Naive thymus-derived CD4-positive, alpha-beta T cell (primary cell): ENCODE data around the gene CCER1. TPM values are rescaled to one million over a fixed set of nuclear protein-coding genes. Genes with fewer than 3 reads are reported as not detected.

Experiments used
- ATAC-seq: fragments of 150-1000 bp; cut with Tn5 transposase; 2 replicates; pipeline ENCODE4 v1.10.0; 2021; ENCODE audit warnings: mild to moderate bottlenecking, moderate library complexity
- CTCF ChIA-PET: fragments of 350-600 bp; sonication (Branson Sonifier 250); formaldehyde crosslinking; loops from one replicate; lab custom pipeline; 2021; ENCODE audit warnings: antibody characterized with exemption; lab: Charles Lee
- POLR2A ChIA-PET: fragments of 350-600 bp; sonication (Branson Sonifier 250); formaldehyde crosslinking; loops from one replicate; lab custom pipeline; 2021; ENCODE audit warnings: antibody characterized with exemption, inconsistent platforms; lab: Charles Lee
- DNase-seq, 9 donors: peaks; one replicate each; pipeline versions ENCODE4 v3.0.0 to v3.0.0-alpha.2; 2020 to 2022; ENCODE audit warnings: mixed read lengths in 1 of 9
- H3K27ac ChIP-seq: one replicate; pipeline ENCODE4 v1.7.0; 2013; ENCODE audit warnings: mild to moderate bottlenecking, low read depth, low read length, moderate library complexity
- H3K27me3 ChIP-seq, 2 donors: one replicate each; pipeline ENCODE4 v1.7.0; 2013; ENCODE audit warnings: low read length in 2 of 2, mild to moderate bottlenecking in 2 of 2, moderate library complexity in 2 of 2; ENCODE audit not compliant: control insufficient read depth in 2 of 2, insufficient read depth in 2 of 2
- H3K36me3 ChIP-seq, 3 experiments: 1 replicate in 2 of 3; 2 replicates in 1 of 3; pipeline ENCODE4 v1.7.0; 2013; ENCODE audit warnings: low read length in 3 of 3, mild to moderate bottlenecking in 3 of 3, moderate library complexity in 1 of 3; ENCODE audit not compliant: insufficient read depth in 3 of 3, control insufficient read depth in 2 of 3
- H3K4me1 ChIP-seq, 2 donors: one replicate each; pipeline ENCODE4 v1.7.0; 2013; ENCODE audit warnings: low read length in 2 of 2, mild to moderate bottlenecking in 2 of 2, moderate library complexity in 1 of 2; ENCODE audit not compliant: control insufficient read depth in 2 of 2, insufficient read depth in 2 of 2
- H3K4me3 ChIP-seq: 2 replicates; pipeline ENCODE4 v1.7.0; 2013; ENCODE audit warnings: mild to moderate bottlenecking, low read length
- H3K9me3 ChIP-seq, 3 experiments: 1 replicate in 2 of 3; 2 replicates in 1 of 3; pipeline ENCODE4 v1.7.0; 2013; ENCODE audit warnings: low read length in 3 of 3; ENCODE audit not compliant: control insufficient read depth in 2 of 3
- H3K27ac Mint-ChIP-seq, 9 donors: one replicate each; pipeline ENCODE4 v1.8.0; 2020 to 2022; ENCODE audit warnings: mixed read lengths in 9 of 9, mild to moderate bottlenecking in 8 of 9, moderate library complexity in 5 of 9, inconsistent platforms in 2 of 9
- H3K27me3 Mint-ChIP-seq, 5 donors: one replicate each; pipeline ENCODE4 v1.8.0; 2021 to 2022; ENCODE audit warnings: mixed read lengths in 5 of 5, mild to moderate bottlenecking in 1 of 5
- H3K36me3 Mint-ChIP-seq, 5 donors: one replicate each; pipeline ENCODE4 v1.8.0; 2020 to 2022; ENCODE audit warnings: mixed read lengths in 5 of 5, mild to moderate bottlenecking in 3 of 5, inconsistent platforms in 1 of 5
- H3K4me1 Mint-ChIP-seq, 7 donors: one replicate each; pipeline ENCODE4 v1.8.0; 2020 to 2022; ENCODE audit warnings: mixed read lengths in 7 of 7, mild to moderate bottlenecking in 3 of 7, inconsistent platforms in 1 of 7
- H3K4me3 Mint-ChIP-seq, 10 donors: one replicate each; pipeline ENCODE4 v1.8.0; 2020 to 2022; ENCODE audit warnings: mild to moderate bottlenecking in 10 of 10, mixed read lengths in 10 of 10, moderate library complexity in 6 of 10, inconsistent platforms in 2 of 10
- H3K9me3 Mint-ChIP-seq, 11 donors: one replicate each; pipeline ENCODE4 v1.8.0; 2020 to 2022; ENCODE audit warnings: mixed read lengths in 11 of 11, mild to moderate bottlenecking in 4 of 11, inconsistent platforms in 1 of 11, moderate library complexity in 1 of 11
- intact Hi-C, 2 donors: fragments of 100-400 bp; cut with micrococcal nuclease; formaldehyde crosslinking; loops; one replicate each; pipeline ENCODE4 v1.15.1; 2023
- polyA plus RNA-seq, 2 donors: library from polyadenylated mRNA; unstranded; fragments of 300-500 nt; fragmentation: Illumina TruSeq; gene quantifications; one replicate each; pipeline ENCODE4 v1.2.3, GENCODE V29; 2021
- total RNA-seq, 6 experiments: library from RNA in 5 of 6; stranded (reverse) in 5 of 6; gene quantifications; 1 replicate in 5 of 6; 2 replicates in 1 of 6; pipeline ENCODE4 v1.2.3 and lab custom pipeline; 2021 to 2026

Gene CCER1
- total and polyA plus RNA-seq, 7 experiments from 2014 or later: not detected

DNA sequence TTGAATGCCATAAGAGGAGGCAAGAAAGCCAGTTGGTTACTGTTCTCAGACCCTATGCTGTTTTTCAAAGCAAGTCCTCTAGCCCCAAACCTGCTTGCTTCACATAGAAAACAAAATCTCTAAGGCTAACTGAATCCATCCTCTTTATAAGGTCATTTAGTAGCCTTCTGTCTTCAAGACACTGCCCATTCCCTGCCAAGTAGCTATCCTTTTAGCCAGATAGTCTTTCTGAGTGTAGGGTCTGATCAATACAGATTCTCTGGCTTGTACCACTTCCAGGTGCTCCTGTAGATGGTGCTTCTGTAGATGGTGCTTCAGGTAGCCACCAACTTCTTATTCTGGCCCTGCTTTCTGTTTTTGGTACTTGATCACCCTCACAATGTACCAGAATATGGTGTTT, 15.9 kb upstream of the CCER1 start:
- Mint-ChIP-seq H3K4me3 (no peak overlapping the region), H3K27me3 (peaks cover 6 to 10% (median 9%) of the 10 kb centered on the region in 5 donors), H3K4me1 (no peaks in the 10 kb centered on the region), H3K27ac (no peak overlapping the region), H3K9me3 (no peaks in the 10 kb centered on the region), H3K36me3 (no peaks in the 10 kb centered on the region)
- ATAC-seq: no peak
- Histone ChIP-seq H3K4me1 (no peaks in the 10 kb centered on the region), H3K4me3 (no peak overlapping the region), H3K9me3 (no peaks in the 10 kb centered on the region), H3K27me3 (no peaks in the 10 kb centered on the region), H3K27ac (no peak overlapping the region), H3K36me3 (no peaks in the 10 kb centered on the region)
- ChIA-PET CTCF (no interaction called here), POLR2A (no interaction called here)
- no peak for DNase-seq
- intact Hi-C loops: no loop called here

DNA sequence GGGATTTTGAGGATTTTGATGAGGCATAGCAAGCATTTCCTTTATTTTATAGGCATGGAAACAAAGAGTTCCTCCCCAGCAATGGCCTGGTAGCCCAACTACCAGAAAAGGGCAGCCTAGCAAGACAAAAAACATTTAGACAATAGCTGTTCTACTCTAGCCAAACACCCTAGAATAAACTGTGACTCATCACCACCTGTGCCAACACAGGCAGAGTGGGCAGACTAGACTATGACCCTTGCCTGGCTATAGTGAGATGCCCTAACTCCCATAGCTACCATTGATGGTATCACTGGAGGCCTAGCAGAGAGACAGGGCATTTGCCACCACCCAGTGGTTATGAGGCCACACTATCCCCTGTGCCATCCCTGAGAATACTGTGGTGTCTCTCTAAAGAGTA, 15.5 kb upstream of the CCER1 start:
- Histone ChIP-seq H3K36me3 (no peaks in the 10 kb centered on the region), H3K27ac (no peak overlapping the region), H3K27me3 (no peaks in the 10 kb centered on the region), H3K9me3 (no peaks in the 10 kb centered on the region), H3K4me3 (no peak overlapping the region), H3K4me1 (no peaks in the 10 kb centered on the region)
- Mint-ChIP-seq H3K4me1 (no peaks in the 10 kb centered on the region), H3K4me3 (no peak overlapping the region), H3K36me3 (no peaks in the 10 kb centered on the region), H3K9me3 (no peaks in the 10 kb centered on the region), H3K27ac (no peak overlapping the region), H3K27me3 (peaks cover 6 to 10% (median 9%) of the 10 kb centered on the region in 5 donors)
- DNase-seq (no peak), ATAC-seq (peak; percentile 16)
- ChIA-PET POLR2A (no interaction called here), CTCF (no interaction called here)
- intact Hi-C loops: no loop called here

- no peaks in the 10 kb centered on the region for H3K9me3 ChIP-seq
- H3K4me1 ChIP-seq: no peaks in the 10 kb centered on the region
- DNase-seq (no peak), ATAC-seq (no peak)
- ChIA-PET POLR2A (no interaction called here), CTCF (interaction anchor here (0.8 kb wide), 1 partner anchor 31 kb away, joined by 3 read pairs; no protein-coding TSS in a partner anchor)
- H3K36me3 ChIP-seq: no peaks in the 10 kb centered on the region
- Mint-ChIP-seq H3K27me3 (peaks cover 6 to 10% (median 9%) of the 10 kb centered on the region in 5 donors), H3K4me1 (no peaks in the 10 kb centered on the region), H3K36me3 (no peaks in the 10 kb centered on the region), H3K27ac (no peak overlapping the region), H3K4me3 (no peak overlapping the region), H3K9me3 (no peaks in the 10 kb centered on the region)
- intact Hi-C loops: no loop called here
- H3K27me3 ChIP-seq: no peaks in the 10 kb centered on the region
- no peak overlapping the region for H3K4me3 ChIP-seq
- no peak overlapping the region for H3K27ac ChIP-seq
Measured at GRCh38 chr12:90969851-90970250, 14.9 kb upstream of the CCER1 start.

DNA sequence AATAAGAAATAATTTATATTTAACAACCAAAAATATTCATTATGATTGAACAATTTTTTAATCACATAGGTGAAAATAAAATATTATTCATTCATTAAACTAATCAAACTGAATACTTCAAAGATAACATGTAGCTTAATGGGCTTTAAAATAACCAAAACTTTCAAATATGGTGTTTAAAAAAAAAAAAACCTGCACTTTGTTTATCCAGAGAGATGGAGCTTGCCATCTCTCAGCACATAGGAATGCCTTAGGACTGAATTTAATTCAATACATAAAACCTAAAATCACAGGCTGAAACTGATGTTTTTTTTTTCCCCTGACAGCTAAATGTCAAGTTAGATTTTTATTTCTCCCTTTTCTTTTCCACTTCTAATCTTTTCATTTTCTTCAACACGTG, 14.4 kb upstream of the CCER1 start:
- Mint-ChIP-seq H3K27me3 (peaks cover 4 to 10% (median 7%) of the 10 kb centered on the region in 5 donors), H3K4me1 (no peaks in the 10 kb centered on the region), H3K4me3 (no peak overlapping the region), H3K27ac (no peak overlapping the region), H3K9me3 (no peaks in the 10 kb centered on the region), H3K36me3 (no peaks in the 10 kb centered on the region)
- H3K36me3 ChIP-seq: no peaks in the 10 kb centered on the region
- ChIA-PET POLR2A (no interaction called here), CTCF (interaction anchor here (0.8 kb wide), 1 partner anchor 30 kb away, joined by 3 read pairs; no protein-coding TSS in a partner anchor)
- H3K27ac ChIP-seq: no peak overlapping the region
- DNase-seq: no peak
- ATAC-seq: no peak
- no peaks in the 10 kb centered on the region for H3K9me3 ChIP-seq
- H3K4me1 ChIP-seq: no peaks in the 10 kb centered on the region
- intact Hi-C loops: no loop called here
- no peaks in the 10 kb centered on the region for H3K27me3 ChIP-seq
- H3K4me3 ChIP-seq: no peak overlapping the region

- H3K27me3 Mint-ChIP-seq: peaks cover 0 to 9% (median 6%) of the 10 kb centered on the region in 5 donors
- Histone ChIP-seq H3K27me3 (no peaks in the 10 kb centered on the region), H3K4me1 (no peaks in the 10 kb centered on the region), H3K36me3 (no peaks in the 10 kb centered on the region), H3K9me3 (no peaks in the 10 kb centered on the region), H3K4me3 (no peak overlapping the region), H3K27ac (no peak overlapping the region)
- no peak for ATAC-seq
- H3K27ac Mint-ChIP-seq: no peak overlapping the region
- ChIA-PET POLR2A (no interaction called here), CTCF (no interaction called here)
- no peaks in the 10 kb centered on the region for H3K36me3 Mint-ChIP-seq
- no peaks in the 10 kb centered on the region for H3K9me3 Mint-ChIP-seq
- intact Hi-C loops: no loop called here
- no peak for DNase-seq
- no peak overlapping the region for H3K4me3 Mint-ChIP-seq
- no peaks in the 10 kb centered on the region for H3K4me1 Mint-ChIP-seq
Measured at GRCh38 chr12:90965204-90965603, 10.2 kb upstream of the CCER1 start.

GRCh38 chr12:90964616-90965015, 9.6 kb upstream of the CCER1 start:
- Histone ChIP-seq H3K36me3 (no peaks in the 10 kb centered on the region), H3K4me1 (no peaks in the 10 kb centered on the region), H3K9me3 (no peaks in the 10 kb centered on the region), H3K27me3 (no peaks in the 10 kb centered on the region), H3K4me3 (no peak overlapping the region), H3K27ac (no peak overlapping the region)
- no peaks in the 10 kb centered on the region for H3K4me1 Mint-ChIP-seq
- no peak for DNase-seq
- peaks cover 0 to 7% (median 7%) of the 10 kb centered on the region in 5 donors for H3K27me3 Mint-ChIP-seq
- POLR2A ChIA-PET: interaction anchor here (0.7 kb wide), 1 partner anchor 142 kb away, joined by 3 read pairs; no protein-coding TSS in a partner anchor
- no peak for ATAC-seq
- no peak overlapping the region for H3K4me3 Mint-ChIP-seq
- intact Hi-C loops: no loop called here
- H3K27ac Mint-ChIP-seq: no peak overlapping the region
- no peaks in the 10 kb centered on the region for H3K36me3 Mint-ChIP-seq
- no peaks in the 10 kb centered on the region for H3K9me3 Mint-ChIP-seq
- CTCF ChIA-PET: no interaction called here

DNA sequence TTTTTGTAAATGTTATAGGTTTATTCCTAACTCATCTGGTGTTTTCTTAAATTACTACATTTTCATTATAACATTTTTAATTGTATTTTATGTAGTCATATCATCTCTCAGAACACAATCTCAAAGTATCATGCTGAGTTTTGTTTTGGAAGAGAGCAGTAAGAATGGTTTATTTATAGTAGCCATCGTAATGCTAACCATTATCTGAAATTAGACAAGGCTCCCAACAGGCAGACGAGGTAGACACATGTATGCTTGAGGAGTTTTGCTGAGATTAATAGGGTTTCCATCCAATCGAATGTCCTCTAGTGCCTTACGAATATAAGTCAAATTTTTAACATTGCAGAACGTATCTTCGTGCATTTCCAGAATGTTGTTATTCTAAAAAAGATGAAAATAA, 9.0 kb upstream of the CCER1 start:
- Mint-ChIP-seq H3K27ac (no peak overlapping the region), H3K36me3 (no peaks in the 10 kb centered on the region), H3K4me1 (no peaks in the 10 kb centered on the region), H3K4me3 (no peak overlapping the region), H3K9me3 (no peaks in the 10 kb centered on the region), H3K27me3 (peaks cover 0 to 9% (median 6%) of the 10 kb centered on the region in 5 donors)
- intact Hi-C loops: no loop called here
- no peak for ATAC-seq
- Histone ChIP-seq H3K4me3 (no peak overlapping the region), H3K4me1 (no peaks in the 10 kb centered on the region), H3K36me3 (no peaks in the 10 kb centered on the region), H3K9me3 (no peaks in the 10 kb centered on the region), H3K27ac (no peak overlapping the region), H3K27me3 (no peaks in the 10 kb centered on the region)
- CTCF ChIA-PET: no interaction called here
- no peak for DNase-seq
- POLR2A ChIA-PET: no interaction called here
